SU-DHL-6 (cell line): ENCODE results near the gene BIK.

Experiments
- H2AFZ ChIP-seq: fragments of 200-600 bp; sonication (generic); 2 replicates; pipeline ENCODE4 v1.6.1; 2014; ENCODE audit warnings: low read depth, mild to moderate bottlenecking, moderate library complexity, mixed read lengths, antibody characterized with exemption, low read length; ENCODE audit not compliant: severe bottlenecking
- H3F3A ChIP-seq: fragments of 200-600 bp; shearing (Covaris generic); 2 replicates; pipeline ENCODE4 v1.6.0; 2016; ENCODE audit warnings: antibody characterized with exemption, mild to moderate bottlenecking; ENCODE audit not compliant: insufficient read depth
- H3K27ac ChIP-seq: fragments of 200-600 bp; sonication (generic); 2 replicates; pipeline ENCODE4 v1.5.1; 2016; ENCODE audit warnings: low read depth, mild to moderate bottlenecking, low read length, moderate library complexity, mixed read lengths
- H3K27me3 ChIP-seq: fragments of 200-600 bp; sonication (generic), shearing (Covaris generic); 2 replicates; pipeline ENCODE4 v1.6.0; 2014; ENCODE audit warnings: mild to moderate bottlenecking, low read length
- H3K36me3 ChIP-seq: fragments of 200-600 bp; sonication (generic); 2 replicates; pipeline ENCODE4 v1.6.1; 2014; ENCODE audit warnings: mild to moderate bottlenecking, low read length, mixed read lengths
- H3K4me2 ChIP-seq: fragments of 300-600, 200-600 bp; shearing (Covaris generic), sonication (generic); 2 replicates; pipeline ENCODE4 v1.6.0; 2014; ENCODE audit warnings: low read length, low read depth, mild to moderate bottlenecking; ENCODE audit not compliant: poor library complexity, severe bottlenecking
- H3K4me3 ChIP-seq: fragments of 200-600 bp; sonication (generic); 2 replicates; pipeline ENCODE4 v1.5.1; 2014; ENCODE audit warnings: antibody characterized with exemption, low read length, mild to moderate bottlenecking, mixed read lengths; ENCODE audit not compliant: insufficient read depth, poor library complexity, severe bottlenecking
- H3K79me2 ChIP-seq: fragments of 200-600 bp; sonication (generic); 2 replicates; pipeline ENCODE4 v1.6.1; 2014; ENCODE audit warnings: mild to moderate bottlenecking, low read length, moderate library complexity; ENCODE audit not compliant: insufficient read depth
- H3K9ac ChIP-seq: fragments of 200-600 bp; sonication (generic); 2 replicates; pipeline ENCODE4 v1.7.0; 2014; ENCODE audit warnings: mild to moderate bottlenecking, low read length
- H3K9me2 ChIP-seq: fragments of 200-600 bp; sonication (generic); replicated peaks from 2 replicates; pipeline ENCODE4 v1.6.1; 2014; ENCODE audit warnings: low read length; ENCODE audit not compliant: insufficient read depth
- H3K9me3 ChIP-seq: fragments of 200-600 bp; sonication (generic); 2 replicates; pipeline ENCODE4 v1.6.1; 2014; ENCODE audit warnings: low read length, mixed read lengths; ENCODE audit not compliant: insufficient read depth
- H4K20me1 ChIP-seq: fragments of 200-600 bp; sonication (generic); 2 replicates; pipeline ENCODE4 v1.6.1; 2014; ENCODE audit warnings: low read depth, mild to moderate bottlenecking, antibody characterized with exemption, low read length, moderate library complexity, mixed read lengths
- CTCF ChIP-seq: fragments of 200-600 bp; sonication (generic); IDR thresholded peaks from one replicate; pipeline ENCODE4 v1.5.1; 2017; ENCODE audit warnings: antibody characterized with exemption, mild to moderate bottlenecking, low read length, moderate library complexity; ENCODE audit not compliant: insufficient read depth, poor library complexity, severe bottlenecking
- EZH2phosphoT487 ChIP-seq: fragments of 200-600 bp; sonication (generic), shearing (Covaris generic); conservative IDR thresholded peaks from 2 replicates; pipeline ENCODE4 v1.6.1; 2018; ENCODE audit warnings: mild to moderate bottlenecking, antibody characterized with exemption, low read length, moderate library complexity, mixed read lengths

The BIK gene

DNA sequence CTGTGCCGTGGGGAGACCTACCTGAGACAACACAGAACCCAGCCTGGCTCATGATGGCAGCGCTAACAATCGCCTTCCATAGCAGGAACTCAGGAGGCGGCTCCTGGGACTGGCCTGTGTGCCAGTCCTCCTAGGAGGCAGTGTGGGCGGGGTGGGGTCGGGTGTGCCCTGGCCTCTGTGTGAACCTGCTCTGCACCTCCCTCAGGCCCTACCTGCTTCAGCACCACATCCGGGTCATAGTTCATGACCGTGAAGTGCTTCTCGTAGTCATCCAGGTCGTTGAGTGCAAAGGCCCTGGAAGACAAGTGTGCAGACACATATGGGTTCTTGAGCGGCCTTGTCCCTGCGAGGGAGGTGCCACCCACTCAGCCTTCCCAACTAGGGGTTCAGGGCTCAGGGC, 61.1 kb downstream of the BIK start:
- H3K4me2 ChIP-seq, result no peak overlapping the region
- no peak overlapping the region for H3K4me3 ChIP-seq
- TF ChIP-seq CTCF (no peak), EZH2phosphoT487 (no peak)
- H3K9me2 ChIP-seq, result no peaks in the 10 kb centered on the region
- no peaks in the 10 kb centered on the region for H3F3A ChIP-seq
- no peaks in the 10 kb centered on the region for H3K79me2 ChIP-seq
- no peaks in the 10 kb centered on the region for H3K9me3 ChIP-seq
- no peaks in the 10 kb centered on the region for H4K20me1 ChIP-seq
- H3K9ac ChIP-seq, result no peak overlapping the region
- no peaks in the 10 kb centered on the region for H3K36me3 ChIP-seq
- no peak overlapping the region for H2AFZ ChIP-seq
- H3K27me3 ChIP-seq, result no peaks in the 10 kb centered on the region
- no peak overlapping the region for H3K27ac ChIP-seq

- no peaks in the 10 kb centered on the region for H3K79me2 ChIP-seq
- H3K4me2 ChIP-seq, result no peak overlapping the region
- H4K20me1 ChIP-seq, result no peaks in the 10 kb centered on the region
- TF ChIP-seq CTCF, result no peak
- TF ChIP-seq EZH2phosphoT487, result no peak
- no peak overlapping the region for H3K9ac ChIP-seq
- H3K4me3 ChIP-seq, result no peak overlapping the region
- no peaks in the 10 kb centered on the region for H3F3A ChIP-seq
- H3K27ac ChIP-seq, result no peak overlapping the region
- H3K27me3 ChIP-seq, result no peaks in the 10 kb centered on the region
- no peaks in the 10 kb centered on the region for H3K36me3 ChIP-seq
- no peak overlapping the region for H2AFZ ChIP-seq
- no peaks in the 10 kb centered on the region for H3K9me2 ChIP-seq
- no peaks in the 10 kb centered on the region for H3K9me3 ChIP-seq
These were observed 61.6 kb downstream of the BIK start for GRCh38 chr22:43172191-43172590.

GRCh38 chr22:43173566-43173965, 63.0 kb downstream of the BIK start:
- no peak overlapping the region for H3K9ac ChIP-seq
- H3F3A ChIP-seq, result no peaks in the 10 kb centered on the region
- no peak for TF ChIP-seq EZH2phosphoT487
- no peak for TF ChIP-seq CTCF
- H3K4me3 ChIP-seq, result no peak overlapping the region
- H2AFZ ChIP-seq, result no peak overlapping the region
- no peaks in the 10 kb centered on the region for H3K9me2 ChIP-seq
- H3K27ac ChIP-seq, result no peak overlapping the region
- no peaks in the 10 kb centered on the region for H3K27me3 ChIP-seq
- no peaks in the 10 kb centered on the region for H3K79me2 ChIP-seq
- no peaks in the 10 kb centered on the region for H3K9me3 ChIP-seq
- H3K4me2 ChIP-seq, result no peak overlapping the region
- no peaks in the 10 kb centered on the region for H4K20me1 ChIP-seq
- H3K36me3 ChIP-seq, result no peaks in the 10 kb centered on the region
